Endodermal cell (in vitro differentiated cells): ENCODE results near the gene UBE2E3. TPM values are rescaled to one million over a fixed set of nuclear protein-coding genes. Genes with fewer than 3 reads are reported as not detected.

Experiments
- DNase-seq: peaks from one replicate; pipeline ENCODE4 v3.0.0-alpha.2; 2017
- H3K27ac ChIP-seq: 2 replicates; pipeline ENCODE4 v1.5.1; 2013; ENCODE audit warnings: mild to moderate bottlenecking, low read depth, low read length, moderate library complexity
- H3K27me3 ChIP-seq: 2 replicates; pipeline ENCODE4 v1.6.1; 2013; ENCODE audit warnings: mild to moderate bottlenecking, low read length, moderate library complexity; ENCODE audit not compliant: insufficient read depth, control insufficient read depth, poor library complexity, severe bottlenecking
- H3K36me3 ChIP-seq: 2 replicates; pipeline ENCODE4 v1.7.0; 2013; ENCODE audit warnings: mild to moderate bottlenecking, low read length, moderate library complexity; ENCODE audit not compliant: control insufficient read depth, insufficient read depth
- H3K4me1 ChIP-seq: one replicate; pipeline ENCODE4 v1.7.0; 2013; ENCODE audit warnings: low read length; ENCODE audit not compliant: control insufficient read depth, insufficient read depth
- H3K4me3 ChIP-seq: 2 replicates; pipeline ENCODE4 v1.5.1; 2013; ENCODE audit warnings: mild to moderate bottlenecking, low read length, moderate library complexity
- H3K9ac ChIP-seq: 2 replicates; pipeline ENCODE4 v1.6.1; 2013; ENCODE audit warnings: mild to moderate bottlenecking, low read length, moderate library complexity; ENCODE audit not compliant: poor library complexity, severe bottlenecking; ENCODE audit errors: extremely low read depth
- H3K9me3 ChIP-seq: 2 replicates; pipeline ENCODE4 v1.6.1; 2013; ENCODE audit warnings: mild to moderate bottlenecking, low read length, moderate library complexity; ENCODE audit not compliant: control insufficient read depth
- H3K27ac Mint-ChIP-seq: 2 replicates; pipeline ENCODE4 v1.8.0; 2020; ENCODE audit warnings: mixed read lengths
- H3K27me3 Mint-ChIP-seq: 2 replicates; pipeline ENCODE4 v1.8.0; 2021; ENCODE audit warnings: mild to moderate bottlenecking, mixed read lengths; ENCODE audit not compliant: insufficient read depth
- H3K36me3 Mint-ChIP-seq: 2 replicates; pipeline ENCODE4 v1.8.0; 2020; ENCODE audit warnings: low read depth, mixed read lengths
- H3K4me1 Mint-ChIP-seq: 2 replicates; pipeline ENCODE4 v1.8.0; 2020; ENCODE audit warnings: mixed read lengths
- H3K4me3 Mint-ChIP-seq: 2 replicates; pipeline ENCODE4 v1.8.0; 2020; ENCODE audit warnings: mild to moderate bottlenecking, moderate library complexity, mixed read lengths
- H3K9me3 Mint-ChIP-seq: 2 replicates; pipeline ENCODE4 v1.8.0; 2020; ENCODE audit warnings: mild to moderate bottlenecking, mixed read lengths
- CTCF ChIP-seq: fragments of 200-600 bp; sonication (generic); conservative IDR thresholded peaks from 2 replicates; pipeline ENCODE4 v1.5.0; 2021; ENCODE audit warnings: antibody characterized with exemption, mild to moderate bottlenecking
- WGBS, 2 experiments: methylation state at CpG; one replicate each; pipeline versions ENCODE4 v1.1.5 to v1.1.7; 2013; ENCODE audit warnings: missing lambda C conversion rate in 2 of 2, mixed read lengths in 1 of 2; ENCODE audit not compliant: insufficient coverage in 1 of 2, insufficient read length in 1 of 2; 5-methylcytosine and 5-hydroxymethylcytosine counted together
- total RNA-seq, 2 donors: library from RNA; stranded (reverse); fragmentation: NEBNext Ultra II Directional in 1 of 2; extraction: Animal tissue kit (Norgen Biotek cat#: 25700) in 1 of 2; gene quantifications; 2 replicates in 1 of 2; 3 replicates in 1 of 2; pipeline ENCODE4 v1.2.1, GENCODE V29; 2021

Gene UBE2E3
- total RNA-seq, 2 donors from 2014 or later, result 84.2 to 85.0 TPM

GRCh38 chr2:181007086-181007837 lies 26.9 kb downstream of the UBE2E3 start:
- Histone ChIP-seq H3K9me3 (no peaks in the 10 kb centered on the region), H3K4me3 (no peak overlapping the region), H3K4me1 (no peaks in the 10 kb centered on the region), H3K27ac (no peak overlapping the region), H3K36me3 (no peaks in the 10 kb centered on the region), H3K27me3 (no peaks in the 10 kb centered on the region), H3K9ac (no peak overlapping the region)
- no peak for DNase-seq
- Mint-ChIP-seq H3K27ac (no peak overlapping the region), H3K36me3 (peaks cover 5% of the 10 kb centered on the region), H3K4me3 (no peak overlapping the region), H3K27me3 (no peaks in the 10 kb centered on the region), H3K4me1 (peaks cover 26% of the 10 kb centered on the region), H3K9me3 (no peaks in the 10 kb centered on the region)
- 93% methylated on average over 2 of the region's 4 CpGs; no CpG with 5 or more reads in 1 of the 2 experiments for WGBS, 2 experiments
- TF ChIP-seq CTCF, result no peak

- no peaks in the 10 kb centered on the region for H3K9me3 Mint-ChIP-seq
- Histone ChIP-seq H3K36me3 (no peaks in the 10 kb centered on the region), H3K9ac (no peak overlapping the region), H3K9me3 (no peaks in the 10 kb centered on the region), H3K27me3 (no peaks in the 10 kb centered on the region), H3K27ac (no peak overlapping the region), H3K4me1 (no peaks in the 10 kb centered on the region), H3K4me3 (no peak overlapping the region)
- H3K36me3 Mint-ChIP-seq, result peaks cover 5% of the 10 kb centered on the region
- 90% methylated on average over 2 to 3 of the region's 3 CpGs for WGBS, 2 experiments
- H3K4me3 Mint-ChIP-seq, result no peak overlapping the region
- H3K27ac Mint-ChIP-seq, result no peak overlapping the region
- no peak for TF ChIP-seq CTCF
- H3K27me3 Mint-ChIP-seq, result no peaks in the 10 kb centered on the region
- DNase-seq, result no peak
- H3K4me1 Mint-ChIP-seq, result peaks cover 21% of the 10 kb centered on the region
These were observed 28.0 kb downstream of the UBE2E3 start for GRCh38 chr2:181008407-181008806.

- no peaks in the 10 kb centered on the region for H3K4me1 ChIP-seq
- H3K9me3 ChIP-seq, result no peaks in the 10 kb centered on the region
- no peak for TF ChIP-seq CTCF
- Mint-ChIP-seq H3K27me3 (no peaks in the 10 kb centered on the region), H3K36me3 (no peaks in the 10 kb centered on the region), H3K9me3 (no peaks in the 10 kb centered on the region), H3K4me3 (no peak overlapping the region), H3K4me1 (peaks cover 14% of the 10 kb centered on the region), H3K27ac (no peak overlapping the region)
- no peak overlapping the region for H3K9ac ChIP-seq
- 91 to 100% methylated on average over 1 of the region's 1 CpG for WGBS, 2 experiments
- no peak for DNase-seq
- no peaks in the 10 kb centered on the region for H3K27me3 ChIP-seq
- no peak overlapping the region for H3K4me3 ChIP-seq
- no peaks in the 10 kb centered on the region for H3K36me3 ChIP-seq
- no peak overlapping the region for H3K27ac ChIP-seq
These were observed 40.9 kb downstream of the UBE2E3 start for GRCh38 chr2:181021199-181021789.
